Smooth muscle cell (in vitro differentiated cells): ENCODE data around the gene C17orf50. TPM values are rescaled to one million over a fixed set of nuclear protein-coding genes. Genes with fewer than 3 reads are reported as not detected.

Source experiments
- DNase-seq: peaks from one replicate; lab custom pipeline; 2025; ENCODE audit not compliant: unreplicated experiment; lab: John Stamatoyannopoulos, UW
- H2AFZ ChIP-seq: fragments of 200-600 bp; sonication (generic); 2 replicates; pipeline ENCODE4 v1.6.0; 2016; ENCODE audit warnings: antibody characterized with exemption, low read depth, mild to moderate bottlenecking
- H3F3A ChIP-seq: fragments of 200-600 bp; sonication (generic); 2 replicates; pipeline ENCODE4 v1.6.0; 2017; ENCODE audit warnings: antibody characterized with exemption, low read depth
- H3K27ac ChIP-seq: fragments of 200-600 bp; sonication (generic); 2 replicates; pipeline ENCODE4 v1.5.1; 2016; ENCODE audit warnings: low read depth, mild to moderate bottlenecking
- H3K27me3 ChIP-seq: fragments of 200-600 bp; sonication (generic); 2 replicates; pipeline ENCODE4 v1.6.1; 2016; ENCODE audit warnings: low read depth, mild to moderate bottlenecking
- H3K36me3 ChIP-seq: fragments of 200-600 bp; sonication (generic); 2 replicates; pipeline ENCODE4 v1.5.1; 2016; ENCODE audit warnings: low read depth
- H3K4me1 ChIP-seq: fragments of 200-600 bp; sonication (generic); 2 replicates; pipeline ENCODE4 v1.5.1; 2016; ENCODE audit warnings: low read depth
- H3K4me2 ChIP-seq: fragments of 200-600 bp; sonication (generic); 2 replicates; pipeline ENCODE4 v1.6.0; 2016; ENCODE audit warnings: mild to moderate bottlenecking
- H3K4me3 ChIP-seq: fragments of 200-600 bp; sonication (generic); 2 replicates; pipeline ENCODE4 v1.5.1; 2016; ENCODE audit warnings: mild to moderate bottlenecking
- H3K79me2 ChIP-seq: fragments of 200-600 bp; sonication (generic); 2 replicates; pipeline ENCODE4 v1.6.0; 2016; ENCODE audit warnings: low read depth, mild to moderate bottlenecking
- H3K9ac ChIP-seq: fragments of 200-600 bp; sonication (generic); 2 replicates; pipeline ENCODE4 v1.6.0; 2016; ENCODE audit warnings: low read depth
- H3K9me3 ChIP-seq: fragments of 200-600 bp; sonication (generic); replicated peaks from 2 replicates; pipeline ENCODE4 v1.5.1; 2016; ENCODE audit warnings: low read depth
- H4K20me1 ChIP-seq: fragments of 200-600 bp; sonication (generic); 2 replicates; pipeline ENCODE4 v1.6.0; 2016; ENCODE audit warnings: low read depth
- CTCF ChIP-seq: fragments of 200-600 bp; sonication (generic); IDR thresholded peaks from 2 replicates; pipeline ENCODE4 v1.5.1; 2017; ENCODE audit warnings: borderline replicate concordance, mild to moderate bottlenecking, antibody characterized with exemption; ENCODE audit not compliant: insufficient read depth, poor library complexity, severe bottlenecking
- WGBS: methylation state at CpG from one replicate; pipeline ENCODE4 v1.1.7; 2016; ENCODE audit warnings: low lambda C conversion rate; 5-methylcytosine and 5-hydroxymethylcytosine counted together
- polyA plus RNA-seq: library from polyadenylated mRNA; unstranded; fragments of >200 nt; fragmentation: Nextera tagmentation; extraction: Ambion mirVana; gene quantifications from 2 replicates; pipeline ENCODE4 v1.2.1, GENCODE V29; 2016
- total RNA-seq: library from RNA; depleted of rRNA; stranded (reverse); fragments of >200 nt; gene quantifications from 2 replicates; pipeline ENCODE4 v1.2.3, GENCODE V29; 2014

The C17orf50 gene
- total and polyA plus RNA-seq, 2 experiments from 2014 or later = 0.33 TPM; not detected in 1

- H3K79me2 ChIP-seq = no peaks in the 10 kb centered on the region
- H3K9me3 ChIP-seq = no peaks in the 10 kb centered on the region
- H3K27me3 ChIP-seq = peaks cover 16% of the 10 kb centered on the region
- no peaks in the 10 kb centered on the region for H4K20me1 ChIP-seq
- H3K4me1 ChIP-seq = no peaks in the 10 kb centered on the region
- H3K9ac ChIP-seq = no peak overlapping the region
- TF ChIP-seq CTCF = no peak
- no peaks in the 10 kb centered on the region for H3K36me3 ChIP-seq
- H3F3A ChIP-seq = no peaks in the 10 kb centered on the region
- no peak overlapping the region for H3K4me2 ChIP-seq
- no peak overlapping the region for H3K4me3 ChIP-seq
- WGBS = 92% methylated on average over 5 of the region's 5 CpGs
- no peak overlapping the region for H2AFZ ChIP-seq
- no peak for DNase-seq
- H3K27ac ChIP-seq = no peak overlapping the region
Measured at GRCh38 chr17:35738519-35739133, 22.1 kb upstream of the C17orf50 start.

GRCh38 chr17:35740216-35740615 is 20.5 kb upstream of the C17orf50 start:
- H3K36me3 ChIP-seq = no peaks in the 10 kb centered on the region
- 95% methylated on average over 7 of the region's 7 CpGs for WGBS
- H3F3A ChIP-seq = no peaks in the 10 kb centered on the region
- no peak for TF ChIP-seq CTCF
- no peaks in the 10 kb centered on the region for H3K79me2 ChIP-seq
- no peak overlapping the region for H3K9ac ChIP-seq
- DNase-seq = no peak
- H3K27ac ChIP-seq = no peak overlapping the region
- H3K27me3 ChIP-seq = peaks cover 16% of the 10 kb centered on the region
- H3K4me2 ChIP-seq = no peak overlapping the region
- H3K4me1 ChIP-seq = no peaks in the 10 kb centered on the region
- H3K4me3 ChIP-seq = no peak overlapping the region
- H2AFZ ChIP-seq = no peak overlapping the region
- H4K20me1 ChIP-seq = no peaks in the 10 kb centered on the region
- H3K9me3 ChIP-seq = no peaks in the 10 kb centered on the region

- 36% methylated on average over 72 of the region's 73 CpGs for WGBS
- H2AFZ ChIP-seq = no peak overlapping the region
- no peak for TF ChIP-seq CTCF
Measured at GRCh38 chr17:35740997-35741931, 19.4 kb upstream of the C17orf50 start.

More at GRCh38 chr17:35740997-35741931, 19.4 kb upstream of the C17orf50 start:
- no peak overlapping the region for H3K9ac ChIP-seq
- no peaks in the 10 kb centered on the region for H3K79me2 ChIP-seq
- peak overlapping the region; percentile 21 for H3K4me3 ChIP-seq
- no peak for DNase-seq
- H3K9me3 ChIP-seq = no peaks in the 10 kb centered on the region
- no peaks in the 10 kb centered on the region for H3K4me1 ChIP-seq
- H4K20me1 ChIP-seq = no peaks in the 10 kb centered on the region
- H3K36me3 ChIP-seq = no peaks in the 10 kb centered on the region
- H3K27ac ChIP-seq = no peak overlapping the region
- H3F3A ChIP-seq = no peaks in the 10 kb centered on the region
- H3K4me2 ChIP-seq = peak overlapping the region; percentile 57
- H3K27me3 ChIP-seq = peaks cover 16% of the 10 kb centered on the region
